Thymus (tissue), 11 donors: Measurements from ENCODE around the gene TAB3. TPM values are rescaled to one million over a fixed set of nuclear protein-coding genes. Genes with fewer than 3 reads are reported as not detected.

Experiments
- DNase-seq, 9 donors: peaks; one replicate each; pipeline ENCODE4 v3.0.0-alpha.2; 2013; ENCODE audit warnings: low spot score in 9 of 9, low read depth in 6 of 9, missing footprints in 1 of 9
- H3K27ac ChIP-seq, 2 donors: one replicate each; pipeline ENCODE4 v1.5.1; 2013; ENCODE audit warnings: control low read depth in 1 of 2, low read depth in 1 of 2, low read length in 1 of 2, mild to moderate bottlenecking in 1 of 2, moderate library complexity in 1 of 2
- H3K27me3 ChIP-seq, 2 donors: one replicate each; pipeline ENCODE4 v1.5.1; 2013; ENCODE audit warnings: low read length in 1 of 2; ENCODE audit not compliant: control insufficient read depth in 2 of 2, insufficient read depth in 1 of 2
- H3K36me3 ChIP-seq, 2 donors: one replicate each; pipeline ENCODE4 v1.5.1; 2013; ENCODE audit warnings: low read length in 1 of 2, mild to moderate bottlenecking in 1 of 2, moderate library complexity in 1 of 2; ENCODE audit not compliant: control insufficient read depth in 2 of 2, insufficient read depth in 2 of 2
- H3K4me1 ChIP-seq, 2 donors: one replicate each; pipeline ENCODE4 v1.5.1; 2013; ENCODE audit warnings: low read length in 2 of 2; ENCODE audit not compliant: control insufficient read depth in 2 of 2, insufficient read depth in 2 of 2
- H3K4me3 ChIP-seq, 2 donors: one replicate each; pipeline ENCODE4 v1.5.1; 2013; ENCODE audit warnings: low read length in 2 of 2, control low read depth in 1 of 2, mild to moderate bottlenecking in 1 of 2
- H3K9me3 ChIP-seq, 2 donors: one replicate each; pipeline ENCODE4 v1.5.1; 2013; ENCODE audit warnings: low read length in 1 of 2, mild to moderate bottlenecking in 1 of 2; ENCODE audit not compliant: control insufficient read depth in 2 of 2, insufficient read depth in 1 of 2
- WGBS: extraction: QIAGEN DNeasy Blood & Tissue Kit; methylation state at CpG from one replicate; pipeline ENCODE4 v1.1.7; 2013; 5-methylcytosine and 5-hydroxymethylcytosine counted together
- polyA plus RNA-seq: library from polyadenylated mRNA; stranded (reverse); fragments of 200-250 nt; gene quantifications from one replicate; pipeline ENCODE4 v1.2.3, GENCODE V29; 2013
- total RNA-seq: library from RNA; stranded (reverse); fragments of 120-200 nt; gene quantifications from one replicate; pipeline ENCODE4 v1.2.4, GENCODE V29; 2013
- donor health status: healthy.

The TAB3 gene
- total and polyA plus RNA-seq, 2 donors = 5.9 to 13.6 TPM

DNA sequence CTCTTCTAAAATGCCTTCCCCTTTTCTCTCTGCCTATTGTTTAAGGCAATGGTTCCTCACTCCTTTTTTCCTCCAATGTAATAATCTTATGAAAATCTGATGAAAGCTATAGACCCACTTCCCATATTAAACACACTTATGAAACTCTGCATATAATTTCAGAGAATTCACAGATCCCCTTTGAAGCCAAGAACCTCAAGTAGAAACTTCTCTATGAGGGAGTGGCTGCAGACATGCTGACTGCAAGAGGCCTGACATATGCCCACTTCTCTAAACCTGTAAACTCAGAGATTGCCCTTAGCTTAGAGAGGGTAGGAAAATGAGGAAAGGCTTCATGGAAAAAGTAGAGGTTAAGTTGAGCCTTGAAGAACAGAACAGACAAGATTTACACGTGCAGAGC is 37.6 kb downstream of the TAB3 start:
- H3K27ac ChIP-seq = no peak overlapping the region
- H3K36me3 ChIP-seq = peaks cover 0 to 9% of the 10 kb centered on the region in 2 donors
- H3K4me1 ChIP-seq = no peaks in the 10 kb centered on the region
- 98% methylated on average over 1 of the region's 1 CpG for WGBS
- no peaks in the 10 kb centered on the region for H3K9me3 ChIP-seq
- no peak overlapping the region for H3K4me3 ChIP-seq
- no peaks in the 10 kb centered on the region for H3K27me3 ChIP-seq
- DNase-seq = no peak

DNA sequence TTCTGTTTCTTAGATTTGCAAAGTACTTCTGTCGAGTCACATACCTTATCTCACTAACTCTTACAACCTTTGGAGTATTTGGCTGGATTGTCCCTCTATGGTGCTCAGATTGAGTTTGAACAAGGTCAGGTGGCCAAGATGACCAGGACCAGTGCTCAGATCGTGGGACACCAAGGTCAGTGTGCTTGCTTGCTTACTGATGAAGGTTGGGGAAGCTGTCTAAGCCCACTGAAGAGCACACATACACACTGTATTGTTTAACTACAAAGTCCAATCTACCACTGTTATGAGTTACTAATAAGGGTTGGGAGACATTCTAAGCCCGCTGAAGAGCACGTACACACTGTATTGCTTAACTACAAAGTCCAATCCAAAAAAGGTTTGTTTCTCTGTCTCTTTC is 53.7 kb downstream of the TAB3 start:
- Histone ChIP-seq H3K36me3 (peaks cover 5 to 11% of the 10 kb centered on the region in 2 donors), H3K27me3 (no peaks in the 10 kb centered on the region), H3K9me3 (no peaks in the 10 kb centered on the region), H3K4me1 (no peaks in the 10 kb centered on the region), H3K27ac (no peak overlapping the region), H3K4me3 (no peak overlapping the region)
- DNase-seq = no peak
- 99% methylated on average over 4 of the region's 4 CpGs for WGBS

DNA sequence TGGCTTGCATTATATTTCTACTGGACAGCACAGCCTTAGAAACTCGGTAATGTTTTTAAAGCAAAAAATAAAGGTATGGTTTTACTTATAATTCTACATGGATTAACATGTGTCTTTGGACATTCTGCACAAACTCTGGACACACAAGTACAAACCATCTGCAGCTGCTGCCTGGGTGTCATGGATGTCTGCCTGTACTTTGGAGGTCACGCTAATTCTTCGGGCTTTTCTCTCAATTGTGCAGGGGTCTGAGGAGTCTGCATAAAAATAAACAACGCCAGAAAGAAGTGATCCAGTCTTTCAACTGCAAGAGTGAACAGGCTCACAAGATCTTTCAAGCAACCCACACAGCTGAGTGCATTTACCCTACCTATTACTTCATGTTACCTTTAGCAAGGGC is 55.2 kb downstream of the TAB3 start:
- H3K4me1 ChIP-seq = no peaks in the 10 kb centered on the region
- H3K36me3 ChIP-seq = peaks cover 5 to 7% of the 10 kb centered on the region in 2 donors
- no peak for DNase-seq
- H3K4me3 ChIP-seq = no peak overlapping the region
- H3K9me3 ChIP-seq = no peaks in the 10 kb centered on the region
- WGBS = 99% methylated on average over 4 of the region's 4 CpGs
- no peaks in the 10 kb centered on the region for H3K27me3 ChIP-seq
- no peak overlapping the region for H3K27ac ChIP-seq

DNA sequence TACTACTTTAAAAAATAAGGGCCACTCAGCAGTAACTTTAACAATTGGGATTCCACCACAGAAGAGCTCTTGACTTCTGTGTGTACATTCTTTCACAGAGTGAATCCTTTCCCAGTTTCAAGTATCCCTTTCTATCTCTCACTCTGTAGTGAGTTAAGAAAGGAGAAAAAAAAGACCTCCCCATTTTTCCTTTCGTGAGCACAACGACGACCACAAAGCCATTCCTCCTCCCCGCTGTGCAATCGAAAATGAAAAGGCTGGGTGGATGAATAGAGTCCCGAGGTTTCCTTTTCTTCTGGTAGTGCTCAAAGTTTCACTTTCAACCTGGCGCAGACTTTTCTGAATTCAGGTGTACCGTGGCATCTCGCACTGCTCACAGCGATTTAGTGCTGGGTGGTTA is 58.0 kb downstream of the TAB3 start:
- no peak overlapping the region for H3K27ac ChIP-seq
- WGBS = 19% methylated on average over 10 of the region's 10 CpGs
- H3K36me3 ChIP-seq = peaks cover 0 to 2% of the 10 kb centered on the region in 2 donors
- H3K4me3 ChIP-seq = no peak overlapping the region
- DNase-seq = peak in 2 of 9 donors; percentile 2 to 34
- H3K9me3 ChIP-seq = no peaks in the 10 kb centered on the region
- H3K27me3 ChIP-seq = no peaks in the 10 kb centered on the region
- no peaks in the 10 kb centered on the region for H3K4me1 ChIP-seq

DNA sequence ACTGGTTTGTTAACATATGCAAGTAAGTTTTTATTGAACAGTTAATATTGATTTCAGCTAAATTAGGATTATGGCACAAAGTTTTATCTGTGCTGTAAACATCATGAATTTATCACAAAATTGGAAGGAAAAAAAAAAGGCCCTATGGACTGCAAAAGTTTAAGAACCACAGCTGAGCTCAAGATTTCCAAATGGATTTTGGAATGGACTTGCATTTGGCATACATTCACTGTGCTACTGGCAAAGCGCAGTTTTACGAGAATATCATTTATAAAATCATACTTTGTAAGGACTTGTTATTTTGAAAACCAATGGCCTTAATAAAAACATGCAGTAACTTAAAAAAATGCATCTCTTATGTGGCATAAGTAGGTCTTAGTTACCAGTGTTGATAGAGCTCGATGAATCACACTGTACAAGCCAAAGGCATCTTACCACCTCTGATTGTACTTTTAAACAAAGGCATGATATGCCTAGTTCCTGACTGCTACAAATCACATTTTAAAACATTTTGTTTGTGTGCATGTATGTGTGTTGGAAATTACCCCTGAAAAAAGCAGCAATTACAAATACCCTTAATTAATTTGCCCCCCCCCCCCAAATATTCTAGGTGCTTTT is 58.6 kb downstream of the TAB3 start:
- H3K4me3 ChIP-seq = no peak overlapping the region
- no peaks in the 10 kb centered on the region for H3K27me3 ChIP-seq
- H3K27ac ChIP-seq = no peak overlapping the region
- H3K9me3 ChIP-seq = no peaks in the 10 kb centered on the region
- peaks cover 0 to 2% of the 10 kb centered on the region in 2 donors for H3K36me3 ChIP-seq
- 92% methylated on average over 3 of the region's 3 CpGs for WGBS
- DNase-seq = no peak
- no peaks in the 10 kb centered on the region for H3K4me1 ChIP-seq

DNA sequence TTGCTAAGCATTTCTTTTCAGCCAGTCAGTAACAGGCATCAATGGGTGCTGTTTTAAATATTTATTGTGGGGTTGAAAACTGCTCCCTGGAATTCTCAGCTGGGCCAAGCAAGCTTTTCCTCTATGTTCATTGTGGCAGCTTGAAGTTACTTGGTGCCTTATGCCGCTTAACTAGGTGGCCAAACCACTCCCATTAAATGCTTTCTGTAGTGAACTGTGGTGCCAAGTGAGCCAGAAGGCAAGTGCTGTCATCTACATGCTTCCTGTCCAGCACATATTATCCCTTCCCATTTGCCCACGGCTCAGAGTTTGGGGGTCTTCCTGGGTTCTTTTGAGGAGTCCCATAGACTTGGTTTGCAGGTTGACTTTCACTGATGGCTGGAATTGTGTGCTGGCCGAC is 64.8 kb downstream of the TAB3 start:
- no peaks in the 10 kb centered on the region for H3K4me1 ChIP-seq
- no peaks in the 10 kb centered on the region for H3K36me3 ChIP-seq
- WGBS = 93% methylated on average over 3 of the region's 3 CpGs
- H3K4me3 ChIP-seq = no peak overlapping the region
- H3K27ac ChIP-seq = no peak overlapping the region
- DNase-seq = no peak
- H3K9me3 ChIP-seq = no peaks in the 10 kb centered on the region
- H3K27me3 ChIP-seq = no peaks in the 10 kb centered on the region

DNA sequence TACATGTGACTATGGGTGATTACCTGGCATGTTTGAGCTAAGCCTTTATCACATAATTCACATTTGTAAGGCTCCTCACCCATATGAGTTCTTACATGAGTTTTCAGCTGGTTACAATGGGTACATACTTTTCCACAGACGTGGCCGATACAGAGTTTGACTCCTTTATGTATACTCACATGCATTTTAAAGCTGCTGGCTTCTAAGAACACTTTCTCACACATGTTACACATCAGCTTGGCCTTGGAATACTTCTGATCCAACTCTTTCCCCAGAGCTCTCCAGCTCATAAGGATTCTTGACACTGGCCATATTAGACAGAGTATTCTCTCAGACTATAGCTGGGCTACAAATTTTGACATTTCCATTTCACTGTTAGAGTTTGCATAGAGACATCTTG is 66.3 kb downstream of the TAB3 start:
- H3K4me1 ChIP-seq = no peaks in the 10 kb centered on the region
- no peaks in the 10 kb centered on the region for H3K36me3 ChIP-seq
- no peaks in the 10 kb centered on the region for H3K27me3 ChIP-seq
- WGBS = 99% methylated on average over 2 of the region's 2 CpGs
- DNase-seq = no peak
- no peak overlapping the region for H3K27ac ChIP-seq
- no peaks in the 10 kb centered on the region for H3K9me3 ChIP-seq
- no peak overlapping the region for H3K4me3 ChIP-seq

DNA sequence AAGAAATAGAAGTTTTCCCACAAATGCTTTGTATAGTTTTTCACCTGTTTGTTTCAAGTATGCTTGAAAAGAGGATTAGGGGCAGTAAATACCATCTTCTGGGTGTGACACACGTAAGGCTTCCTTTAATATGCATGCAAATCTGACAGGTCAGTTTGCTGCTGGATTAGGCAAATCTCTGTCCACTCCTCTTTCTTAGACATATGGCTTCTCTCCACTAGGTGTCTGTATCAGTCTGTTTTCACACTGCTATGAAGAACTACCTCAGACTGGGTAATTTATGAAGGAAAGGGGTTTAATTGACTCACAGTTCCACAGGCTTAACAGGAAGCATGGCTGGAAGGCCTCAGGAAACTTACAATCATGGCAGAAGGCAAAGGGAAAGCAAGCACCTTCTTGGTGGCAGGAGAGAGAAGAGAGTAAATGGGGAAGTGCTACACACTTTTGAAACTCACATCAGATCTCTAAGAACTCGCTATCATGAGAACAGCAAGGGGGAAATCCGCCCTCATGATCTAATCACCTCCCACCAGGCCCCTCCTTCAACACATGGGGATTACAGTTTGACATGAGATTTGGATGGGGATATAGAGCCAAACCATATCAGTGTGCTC is 66.9 kb downstream of the TAB3 start:
- Histone ChIP-seq H3K4me3 (no peak overlapping the region), H3K27ac (no peak overlapping the region), H3K9me3 (no peaks in the 10 kb centered on the region), H3K27me3 (no peaks in the 10 kb centered on the region), H3K36me3 (no peaks in the 10 kb centered on the region), H3K4me1 (no peaks in the 10 kb centered on the region)
- no peak for DNase-seq
- 87% methylated on average over 3 of the region's 3 CpGs for WGBS

DNA sequence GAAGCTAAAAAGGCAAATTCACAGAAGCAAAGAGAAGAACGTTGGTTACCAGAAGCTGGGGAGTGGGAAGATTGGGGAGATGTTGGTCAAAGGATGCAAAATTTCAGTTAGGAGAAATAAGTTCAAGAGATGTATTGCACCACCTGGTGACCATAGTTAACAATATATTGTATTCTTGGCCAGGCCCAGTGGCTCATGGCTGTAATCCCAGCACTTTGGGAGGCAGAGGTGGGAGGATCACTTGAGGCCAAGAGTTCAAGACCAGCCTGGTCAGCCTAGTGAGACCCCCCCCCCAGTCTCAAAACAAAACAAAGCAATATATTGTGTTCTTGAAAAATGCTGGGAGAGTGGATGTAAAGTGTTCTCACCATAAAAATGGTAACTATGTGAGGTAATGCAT is 67.9 kb downstream of the TAB3 start:
- WGBS = 88% methylated on average over 1 of the region's 1 CpG
- no peak for DNase-seq
- Histone ChIP-seq H3K4me3 (no peak overlapping the region), H3K27me3 (no peaks in the 10 kb centered on the region), H3K9me3 (no peaks in the 10 kb centered on the region), H3K36me3 (no peaks in the 10 kb centered on the region), H3K27ac (no peak overlapping the region), H3K4me1 (no peaks in the 10 kb centered on the region)
